CD14-positive monocyte (primary cell): Measurements from ENCODE around the gene TRUB1. TPM values are rescaled to one million over a fixed set of nuclear protein-coding genes. Genes with fewer than 3 reads are reported as not detected.

Experiments used
- DNase-seq, 3 donors: peaks; one replicate each; pipeline ENCODE4 v3.0.0-alpha.2; 2011 to 2022
- H2AFZ ChIP-seq: 2 replicates; pipeline ENCODE4 v1.6.0; 2012; ENCODE audit warnings: mild to moderate bottlenecking, low read depth, low read length, inconsistent platforms; ENCODE audit not compliant: insufficient read depth, poor library complexity, severe bottlenecking
- H3K27ac ChIP-seq, 2 donors: 1 replicate in 1 of 2; 2 replicates in 1 of 2; pipeline ENCODE4 v1.5.1; 2012 to 2013; ENCODE audit warnings: low read length in 2 of 2, control low read depth in 1 of 2, inconsistent platforms in 1 of 2, low read depth in 1 of 2, mild to moderate bottlenecking in 1 of 2
- H3K27me3 ChIP-seq, 2 donors: one replicate each; pipeline versions ENCODE4 v1.6.0 to v1.6.1; 2011 to 2013; ENCODE audit warnings: low read length in 2 of 2; ENCODE audit not compliant: control insufficient read depth in 2 of 2, insufficient read depth in 2 of 2
- H3K36me3 ChIP-seq, 2 donors: replicated peaks in 1 of 2; 1 replicate in 1 of 2; 2 replicates in 1 of 2; pipeline versions ENCODE4 v1.5.1 to v1.6.1; 2012 to 2013; ENCODE audit warnings: low read length in 2 of 2, control low read depth in 1 of 2, inconsistent platforms in 1 of 2, mild to moderate bottlenecking in 1 of 2; ENCODE audit not compliant: insufficient read depth in 2 of 2, control insufficient read depth in 1 of 2
- H3K4me1 ChIP-seq, 2 donors: 1 replicate in 1 of 2; 2 replicates in 1 of 2; pipeline versions ENCODE4 v1.5.1 to v1.6.1; 2012 to 2013; ENCODE audit warnings: low read length in 2 of 2, control low read depth in 1 of 2, inconsistent platforms in 1 of 2, mild to moderate bottlenecking in 1 of 2, moderate library complexity in 1 of 2; ENCODE audit not compliant: insufficient read depth in 2 of 2, control insufficient read depth in 1 of 2
- H3K4me2 ChIP-seq: replicated peaks from 2 replicates; pipeline ENCODE3; 2012; ENCODE audit warnings: low read length, moderate library complexity, mild to moderate bottlenecking; ENCODE audit not compliant: poor library complexity, severe bottlenecking; ENCODE audit errors: extremely low read depth
- H3K4me3 ChIP-seq, 3 experiments: fragments of 200-600 bp in 1 of 3; sonication (generic) in 1 of 3; replicated peaks in 1 of 3; 1 replicate in 2 of 3; 2 replicates in 1 of 3; pipeline ENCODE4 v1.5.1; 2011 to 2013; ENCODE audit warnings: low read length in 3 of 3, mild to moderate bottlenecking in 3 of 3, control low read depth in 2 of 3, low read depth in 2 of 3, inconsistent platforms in 1 of 3, moderate library complexity in 1 of 3
- H3K79me2 ChIP-seq: 2 replicates; pipeline ENCODE4 v1.6.0; 2012; ENCODE audit warnings: mild to moderate bottlenecking, control low read depth, inconsistent platforms, low read length, moderate library complexity; ENCODE audit not compliant: insufficient read depth
- H3K9ac ChIP-seq: 2 replicates; pipeline ENCODE4 v1.6.0; 2017; ENCODE audit warnings: low read length, mild to moderate bottlenecking; ENCODE audit not compliant: insufficient read depth, poor library complexity, severe bottlenecking
- H3K9me3 ChIP-seq, 2 donors: replicated peaks in 1 of 2; 1 replicate in 1 of 2; 2 replicates in 1 of 2; pipeline versions ENCODE4 v1.5.1 to v1.6.1; 2012 to 2013; ENCODE audit warnings: low read length in 2 of 2, control low read depth in 1 of 2; ENCODE audit not compliant: control insufficient read depth in 1 of 2, insufficient read depth in 1 of 2
- H4K20me1 ChIP-seq: 2 replicates; pipeline ENCODE4 v1.6.0; 2012; ENCODE audit warnings: mild to moderate bottlenecking, low read length, control low read depth, moderate library complexity; ENCODE audit not compliant: insufficient read depth
- H3K27ac Mint-ChIP-seq, 7 donors: one replicate each; pipeline ENCODE4 v1.8.0; 2020; ENCODE audit warnings: mild to moderate bottlenecking in 7 of 7, mixed read lengths in 7 of 7, moderate library complexity in 6 of 7, inconsistent platforms in 2 of 7
- H3K27me3 Mint-ChIP-seq, 3 donors: one replicate each; pipeline ENCODE4 v1.8.0; 2021 to 2022; ENCODE audit warnings: low read depth in 3 of 3, mild to moderate bottlenecking in 3 of 3, mixed read lengths in 3 of 3, moderate library complexity in 3 of 3, inconsistent platforms in 1 of 3
- H3K36me3 Mint-ChIP-seq, 2 donors: one replicate each; pipeline ENCODE4 v1.8.0; 2020; ENCODE audit warnings: mixed read lengths in 2 of 2, inconsistent platforms in 1 of 2, mild to moderate bottlenecking in 1 of 2
- H3K4me1 Mint-ChIP-seq: one replicate; pipeline ENCODE4 v1.8.0; 2020; ENCODE audit warnings: mild to moderate bottlenecking, mixed read lengths
- H3K4me3 Mint-ChIP-seq, 2 donors: one replicate each; pipeline ENCODE4 v1.8.0; 2020; ENCODE audit warnings: mild to moderate bottlenecking in 2 of 2, mixed read lengths in 2 of 2, moderate library complexity in 1 of 2
- H3K9me3 Mint-ChIP-seq, 7 donors: one replicate each; pipeline ENCODE4 v1.8.0; 2020 to 2022; ENCODE audit warnings: mixed read lengths in 7 of 7, mild to moderate bottlenecking in 6 of 7, moderate library complexity in 6 of 7, inconsistent platforms in 2 of 7
- WGBS: methylation state at CpG from one replicate; pipeline ENCODE4 v1.1.5; 2013; ENCODE audit warnings: missing lambda C conversion rate; ENCODE audit not compliant: insufficient coverage; 5-methylcytosine and 5-hydroxymethylcytosine counted together
- intact Hi-C, 2 donors: fragments of 100-400 bp; cut with micrococcal nuclease; formaldehyde crosslinking; loops; one replicate each; pipeline versions ENCODE4 v1.15.0 to v1.15.1; 2023
- polyA plus RNA-seq, 3 donors: library from polyadenylated mRNA; depleted of rRNA in 1 of 3; unstranded in 2 of 3; stranded (reverse) in 1 of 3; fragments of 300-500 nt in 2 of 3; fragments of >200 nt in 1 of 3; fragmentation: Illumina TruSeq in 2 of 3; gene quantifications; 1 replicate in 2 of 3; 2 replicates in 1 of 3; pipeline ENCODE4 v1.2.3, GENCODE V29; 2012 to 2021
- TF ChIP-seq, protein P1 (sequence below): fragments of 200-600 bp; IDR thresholded peaks from one replicate; pipeline ENCODE4 v1.8.0; 2022; ENCODE audit warnings: antibody characterized with exemption, mild to moderate bottlenecking

Gene TRUB1
- polyA plus RNA-seq, 3 donors, result 3.0 to 5.0 (median 3.3) TPM

DNA sequence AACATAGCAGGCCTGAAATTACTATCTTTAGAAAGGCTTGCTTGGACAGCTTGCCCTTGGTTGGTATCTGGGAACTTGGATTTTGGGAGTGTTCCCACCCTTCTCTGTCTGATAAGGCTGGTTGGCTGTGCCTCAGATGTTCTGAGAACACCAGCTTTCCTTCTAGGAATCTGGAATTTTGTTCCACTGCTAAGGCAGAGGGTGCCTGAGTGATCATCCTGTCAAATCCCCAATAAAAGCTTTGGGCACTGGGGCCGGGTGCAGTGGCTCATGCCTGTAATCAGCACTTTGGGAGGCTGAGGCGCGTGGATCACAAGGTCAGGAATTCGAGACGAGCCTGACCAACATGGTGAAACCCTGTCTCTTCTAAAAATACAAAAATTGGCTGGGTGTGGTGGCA is 5.0 kb downstream of the TRUB1 start:
- WGBS, result 100% methylated on average over 1 of the region's 5 CpGs
- H3K36me3 ChIP-seq, result peaks cover 26 to 48% of the 10 kb centered on the region in 2 donors
- no peaks in the 10 kb centered on the region for H3K9me3 ChIP-seq
- peaks cover 29% of the 10 kb centered on the region for H3K79me2 ChIP-seq
- TF ChIP-seq, protein P1, sequence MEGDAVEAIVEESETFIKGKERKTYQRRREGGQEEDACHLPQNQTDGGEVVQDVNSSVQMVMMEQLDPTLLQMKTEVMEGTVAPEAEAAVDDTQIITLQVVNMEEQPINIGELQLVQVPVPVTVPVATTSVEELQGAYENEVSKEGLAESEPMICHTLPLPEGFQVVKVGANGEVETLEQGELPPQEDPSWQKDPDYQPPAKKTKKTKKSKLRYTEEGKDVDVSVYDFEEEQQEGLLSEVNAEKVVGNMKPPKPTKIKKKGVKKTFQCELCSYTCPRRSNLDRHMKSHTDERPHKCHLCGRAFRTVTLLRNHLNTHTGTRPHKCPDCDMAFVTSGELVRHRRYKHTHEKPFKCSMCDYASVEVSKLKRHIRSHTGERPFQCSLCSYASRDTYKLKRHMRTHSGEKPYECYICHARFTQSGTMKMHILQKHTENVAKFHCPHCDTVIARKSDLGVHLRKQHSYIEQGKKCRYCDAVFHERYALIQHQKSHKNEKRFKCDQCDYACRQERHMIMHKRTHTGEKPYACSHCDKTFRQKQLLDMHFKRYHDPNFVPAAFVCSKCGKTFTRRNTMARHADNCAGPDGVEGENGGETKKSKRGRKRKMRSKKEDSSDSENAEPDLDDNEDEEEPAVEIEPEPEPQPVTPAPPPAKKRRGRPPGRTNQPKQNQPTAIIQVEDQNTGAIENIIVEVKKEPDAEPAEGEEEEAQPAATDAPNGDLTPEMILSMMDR, result no peak
- H2AFZ ChIP-seq, result no peak overlapping the region
- H3K36me3 Mint-ChIP-seq, result peaks cover 37 to 45% of the 10 kb centered on the region in 2 donors
- H3K27ac Mint-ChIP-seq, result peak overlapping the region in 1 of 7 donors; percentile 0
- H3K4me3 ChIP-seq, result no peak overlapping the region
- H3K9ac ChIP-seq, result no peak overlapping the region
- H3K27me3 Mint-ChIP-seq, result peaks cover 0 to 2% (median 0%) of the 10 kb centered on the region in 3 donors
- no peaks in the 10 kb centered on the region for H3K27me3 ChIP-seq
- H3K4me3 Mint-ChIP-seq, result no peak overlapping the region
- H3K9me3 Mint-ChIP-seq, result peaks cover 0 to 3% (median 0%) of the 10 kb centered on the region in 7 donors
- no peaks in the 10 kb centered on the region for H4K20me1 ChIP-seq
- peaks cover 9 to 12% of the 10 kb centered on the region in 2 donors for H3K4me1 ChIP-seq
- peaks cover 23% of the 10 kb centered on the region for H3K4me1 Mint-ChIP-seq
- intact Hi-C loops, result no loop called here
- DNase-seq, result no peak
- no peak overlapping the region for H3K27ac ChIP-seq
- no peak overlapping the region for H3K4me2 ChIP-seq

DNA sequence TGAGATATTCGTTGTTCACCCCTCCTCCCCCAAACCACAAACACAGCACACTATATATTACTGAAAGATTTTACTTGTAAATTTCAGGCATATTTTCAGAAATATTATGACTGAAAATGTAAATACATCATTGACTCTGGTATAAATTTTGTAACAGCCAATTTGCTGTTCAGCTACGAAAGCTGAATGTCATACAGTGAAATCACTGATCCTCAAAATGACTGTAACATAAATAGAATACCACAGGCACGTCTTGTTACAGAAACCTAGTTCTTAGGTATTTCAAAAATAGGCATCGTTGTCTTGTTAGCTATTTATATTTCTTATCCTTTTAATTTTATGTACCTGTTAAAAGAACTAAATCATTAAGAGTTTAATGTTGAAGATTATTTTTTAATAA is 15.1 kb downstream of the TRUB1 start:
- Histone ChIP-seq H3K27me3 (no peaks in the 10 kb centered on the region), H3K4me2 (no peak overlapping the region), H3K9ac (no peak overlapping the region), H3K79me2 (peaks cover 4% of the 10 kb centered on the region), H3K27ac (no peak overlapping the region), H2AFZ (no peak overlapping the region), H3K9me3 (no peaks in the 10 kb centered on the region), H3K4me3 (no peak overlapping the region), H3K4me1 (no peaks in the 10 kb centered on the region), H4K20me1 (no peaks in the 10 kb centered on the region), H3K36me3 (peaks cover 5 to 23% of the 10 kb centered on the region in 2 donors)
- Mint-ChIP-seq H3K27ac (no peak overlapping the region), H3K4me1 (peaks cover 2% of the 10 kb centered on the region), H3K4me3 (no peak overlapping the region), H3K36me3 (peaks cover 23 to 35% of the 10 kb centered on the region in 2 donors), H3K9me3 (peaks cover 0 to 1% (median 0%) of the 10 kb centered on the region in 7 donors), H3K27me3 (no peaks in the 10 kb centered on the region)
- TF ChIP-seq, protein P1, result no peak
- intact Hi-C loops, result no loop called here
- WGBS, result 100% methylated on average over 1 of the region's 4 CpGs
- no peak for DNase-seq
